ENCODE data around the gene RHEBL1.

RHEBL1 gene

GRCh38 chr12:49105504-49106084 is 35.8 kb upstream of the RHEBL1 start:
- TF ChIP-seq CTCF (IDR thresholded peaks at IDR 0.05; ENCODE audit: low read depth, low read length, missing control alignments): no peak
- in situ Hi-C loops (cut with HindIII; ENCODE audit: low sequenced_read_pairs): no loop called here
- no peak overlapping the region for H3K4me3 ChIP-seq (ENCODE audit: low read depth, low read length)
- DNase-seq (ENCODE audit: low read depth): no peak

GRCh38 chr12:49104822-49105221 is 35.0 kb upstream of the RHEBL1 start:
- no peak overlapping the region for H3K4me3 ChIP-seq (ENCODE audit: low read depth, low read length)
- DNase-seq (ENCODE audit: low read depth): no peak
- in situ Hi-C loops (cut with HindIII; ENCODE audit: low sequenced_read_pairs): no loop called here
- no peak for TF ChIP-seq CTCF (IDR thresholded peaks at IDR 0.05; ENCODE audit: low read depth, low read length, missing control alignments)

- in situ Hi-C loops (cut with HindIII; ENCODE audit: low sequenced_read_pairs): no loop called here
- TF ChIP-seq CTCF (IDR thresholded peaks at IDR 0.05; ENCODE audit: low read depth, low read length, missing control alignments): no peak
- DNase-seq (ENCODE audit: low read depth): no peak
- H3K4me3 ChIP-seq (ENCODE audit: low read depth, low read length): no peak overlapping the region
Observed at GRCh38 chr12:49100380-49100779, 30.6 kb upstream of the RHEBL1 start.

- H3K4me3 ChIP-seq (ENCODE audit: low read depth, low read length): no peak overlapping the region
- in situ Hi-C loops (cut with HindIII; ENCODE audit: low sequenced_read_pairs): no loop called here
- TF ChIP-seq CTCF (IDR thresholded peaks at IDR 0.05; ENCODE audit: low read depth, low read length, missing control alignments): no peak
- no peak for DNase-seq (ENCODE audit: low read depth)
Observed at GRCh38 chr12:49098703-49099102, 28.9 kb upstream of the RHEBL1 start.

GRCh38 chr12:49098035-49098451 is 28.3 kb upstream of the RHEBL1 start:
- in situ Hi-C loops (cut with HindIII; ENCODE audit: low sequenced_read_pairs): no loop called here
- peak; percentile 83 for TF ChIP-seq CTCF (IDR thresholded peaks at IDR 0.05; ENCODE audit: low read depth, low read length, missing control alignments)
- H3K4me3 ChIP-seq (ENCODE audit: low read depth, low read length): no peak overlapping the region
- no peak for DNase-seq (ENCODE audit: low read depth)

- no peak overlapping the region for H3K4me3 ChIP-seq (ENCODE audit: low read depth, low read length)
- in situ Hi-C loops (cut with HindIII; ENCODE audit: low sequenced_read_pairs): no loop called here
- no peak for DNase-seq (ENCODE audit: low read depth)
- TF ChIP-seq CTCF (IDR thresholded peaks at IDR 0.05; ENCODE audit: low read depth, low read length, missing control alignments): no peak
Observed at GRCh38 chr12:49097381-49097780, 27.6 kb upstream of the RHEBL1 start.

All from astrocyte of the cerebellum (primary cell).